GM12878 (cell line): ENCODE measurements around the gene B4GALT5. TPM values are rescaled to one million over a fixed set of nuclear protein-coding genes. Genes with fewer than 3 reads are reported as not detected.
A peak's percentile ranks its signal among the peaks of the same experiment; 100 is the strongest.

ENCODE experiments used
- ATAC-seq: fragments of 200-7000 bp; cut with Tn5 transposase; 3 replicates; pipeline ENCODE4 v1.9.1; 2020; ENCODE audit warnings: mild to moderate bottlenecking, moderate library complexity
- BruUV-seq: library from RNA; stranded (reverse); fragments of 400-500 nt; replicated peaks from 2 replicates; lab custom pipeline; 2021; lab: Mats Ljungman, UMichigan
- CTCF ChIA-PET: fragments of 300-600 bp; sonication (Branson Sonifier 250); formaldehyde crosslinking; extraction: SDS; loops from one replicate; lab custom pipeline; 2021; ENCODE audit warnings: inconsistent platforms; lab: Yijun Ruan, JAX
- POLR2A ChIA-PET: fragments of 350-600 bp; formaldehyde crosslinking; extraction: SDS; loops from one replicate; lab custom pipeline; 2021; ENCODE audit warnings: inconsistent platforms; lab: Charles Lee
- RAD21 ChIA-PET: fragments of 300-600 bp; sonication (Branson Sonifier 250); formaldehyde crosslinking; loops from one replicate; lab custom pipeline; 2023; ENCODE audit warnings: antibody characterized with exemption; ENCODE audit not compliant: unreplicated experiment; lab: Charles Lee
- SMC1A ChIA-PET: fragments of 300-600 bp; sonication (Branson Sonifier 250); formaldehyde crosslinking; loops from one replicate; lab custom pipeline; 2023; ENCODE audit not compliant: unreplicated experiment, uncharacterized antibody; lab: Charles Lee
- DNase-seq: peaks from one replicate; pipeline ENCODE4 v3.0.0-alpha.2; 2011; ENCODE audit warnings: low read depth, low spot score
- FAIRE-seq: peaks from 3 replicates; lab custom pipeline; 2011; peaks lifted over from hg19 to GRCh38; lab: Jason Lieb, UNC
- H2AFZ ChIP-seq: 2 replicates; pipeline ENCODE4 v1.6.0; 2011; ENCODE audit warnings: low read depth, low read length, control low read depth; ENCODE audit not compliant: control insufficient read depth
- H3K27ac ChIP-seq: 2 replicates; pipeline ENCODE4 v1.5.1; 2011; ENCODE audit warnings: control low read depth; ENCODE audit not compliant: control insufficient read depth, insufficient read depth
- H3K27me3 ChIP-seq, 2 experiments: replicated peaks in 1 of 2; 2 replicates each; pipeline versions ENCODE4 v1.6.0 to v1.6.1; 2011; ENCODE audit warnings: low read length in 1 of 2; ENCODE audit not compliant: control insufficient read depth in 2 of 2, insufficient read depth in 2 of 2
- H3K36me3 ChIP-seq, 2 experiments: 2 replicates each; pipeline ENCODE4 v1.5.1; 2011; ENCODE audit warnings: low read length in 1 of 2; ENCODE audit not compliant: control insufficient read depth in 2 of 2, insufficient read depth in 2 of 2
- H3K4me1 ChIP-seq: 2 replicates; pipeline ENCODE4 v1.6.1; 2011; ENCODE audit warnings: mild to moderate bottlenecking, low read length, moderate library complexity, mixed read lengths; ENCODE audit not compliant: control insufficient read depth, insufficient read depth
- H3K4me2 ChIP-seq: 2 replicates; pipeline ENCODE4 v1.6.0; 2011; ENCODE audit warnings: control low read depth; ENCODE audit not compliant: control insufficient read depth, insufficient read depth
- H3K4me3 ChIP-seq: fragments of 200-600 bp; sonication (generic); 2 replicates; pipeline ENCODE4 v1.5.1; 2016
- H3K79me2 ChIP-seq: 2 replicates; pipeline ENCODE4 v1.6.0; 2011; ENCODE audit warnings: low read length; ENCODE audit not compliant: control insufficient read depth, insufficient read depth
- H3K9ac ChIP-seq: 2 replicates; pipeline ENCODE4 v1.8.0; 2011; ENCODE audit warnings: low read length, control low read depth, mixed read lengths; ENCODE audit not compliant: control insufficient read depth, insufficient read depth
- H3K9me3 ChIP-seq: replicated peaks from 3 replicates; pipeline ENCODE4 v1.5.1; 2011; ENCODE audit warnings: mild to moderate bottlenecking, low read length; ENCODE audit not compliant: control insufficient read depth, insufficient read depth
- H4K20me1 ChIP-seq: 2 replicates; pipeline ENCODE4 v1.6.0; 2011; ENCODE audit not compliant: control insufficient read depth, insufficient read depth
- HCFC1 ChIP-seq: fragments of 150-350 bp; IDR thresholded peaks from 2 replicates; pipeline ENCODE4 v1.6.1; 2014; ENCODE audit warnings: low read length
- NRF1 ChIP-seq: conservative IDR thresholded peaks from 2 replicates; pipeline ENCODE4 v1.6.1; 2011; ENCODE audit warnings: mild to moderate bottlenecking, low read depth, low read length, improper control_type of control experiment
- POLR2A ChIP-seq: IDR thresholded peaks from 2 replicates; pipeline ENCODE4 v1.6.1; 2011; ENCODE audit warnings: low read depth, mild to moderate bottlenecking, low read length
- POLR2AphosphoS2 ChIP-seq: IDR thresholded peaks from 2 replicates; pipeline ENCODE4 v1.6.1; 2011; ENCODE audit warnings: low read depth, mild to moderate bottlenecking, low read length, improper control_type of control experiment, moderate library complexity
- YBX1 ChIP-seq: fragments of 450-650 bp; IDR thresholded peaks from 2 replicates; pipeline ENCODE4 v1.6.1; 2016; ENCODE audit warnings: antibody characterized with exemption
- WGBS: methylation state at CpG from one replicate; pipeline ENCODE4 v1.1.6; 2016; ENCODE audit warnings: low lambda C conversion rate; ENCODE audit not compliant: insufficient replicate concordance, insufficient coverage; ENCODE audit errors: missing lambda C conversion rate; 5-methylcytosine and 5-hydroxymethylcytosine counted together
- in situ Hi-C: fragments of 300-500 bp; cut with MboI; formaldehyde crosslinking; loops from 9 replicates; pipeline ENCODE4 v1.14.3; 2018; ENCODE audit warnings: mixed read lengths
- intact Hi-C: fragments of 100-400 bp; cut with micrococcal nuclease; formaldehyde crosslinking; loops from one replicate; pipeline ENCODE4 v1.14.2; 2022; ENCODE audit not compliant: unreplicated experiment
- polyA plus RNA-seq, 11 experiments: library from polyadenylated mRNA; depleted of rRNA in 4 of 11; unstranded in 6 of 11; stranded (reverse) in 5 of 11; fragments of >200 nt; fragmentation: Nextera tagmentation in 4 of 11; fragmentation: Illumina TruSeq in 1 of 11; extraction: Ambion mirVana in 4 of 11; extraction: Trizol in 1 of 11; gene quantifications; 1 replicate in 1 of 11; 2 replicates in 10 of 11; pipeline versions ENCODE4 v1.2.1 to v1.2.3, GENCODE V29; 2011 to 2016; ENCODE audit warnings: inconsistent platforms in 2 of 11, missing spikeins in 2 of 11, low read depth in 1 of 11
- total RNA-seq, 4 experiments: library from RNA; depleted of rRNA in 3 of 4; stranded (reverse); fragments of >200 nt in 3 of 4; fragmentation: Illumina TruSeq in 1 of 4; extraction: Trizol in 1 of 4; gene quantifications; 2 replicates each; pipeline versions ENCODE4 v1.2.1 to v1.2.3, GENCODE V29; 2013 to 2021

B4GALT5 gene
- total and polyA plus RNA-seq, 10 of the 15 experiments (the other 5 are each of a cell fraction or from before 2014, with no cell fraction given) = 2.0 to 55.5 (median 20.2) TPM

DNA sequence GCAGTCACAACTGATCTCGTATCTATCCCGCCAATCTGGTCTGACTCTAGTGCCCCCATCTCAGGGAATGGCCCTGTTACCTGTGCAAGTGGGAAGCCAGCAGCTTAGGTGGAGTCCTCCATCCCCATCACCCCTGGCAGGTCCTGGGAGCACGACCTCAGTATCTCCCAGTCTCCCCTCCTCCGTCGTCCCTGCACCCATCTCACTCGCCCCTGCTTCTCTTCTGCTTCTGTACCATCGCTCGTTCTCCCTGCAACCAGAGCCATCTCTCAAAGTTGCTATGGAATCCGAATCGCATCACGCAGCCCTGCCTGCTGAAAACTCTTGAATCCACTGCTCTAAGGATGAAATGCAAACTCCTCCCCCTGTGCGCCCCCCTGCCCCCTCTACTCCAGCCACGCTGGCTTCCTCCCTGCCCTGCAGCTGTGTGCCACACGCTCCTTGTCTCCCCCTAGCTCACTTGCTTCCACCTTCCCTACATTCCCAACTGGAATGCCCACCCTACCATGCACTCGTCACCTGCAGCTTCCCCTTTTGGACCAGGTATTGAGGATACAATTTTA lies 81.7 kb downstream of the B4GALT5 start:
- no peak overlapping the region for H3K4me3 ChIP-seq
- H2AFZ ChIP-seq = no peak overlapping the region
- peaks cover 9 to 14% of the 10 kb centered on the region in 2 experiments for H3K36me3 ChIP-seq
- CTCF ChIA-PET = interaction anchor here (0.9 to 3.6 kb wide), 4 partner anchors 17 to 214 kb away, joined by 3 to 16 read pairs (median 4); no protein-coding TSS in a partner anchor
- in situ Hi-C loops (no loop called here), intact Hi-C loops (loop anchor here (5.0 kb wide), 1 partner anchor 75 kb away; no protein-coding TSS in a partner anchor)
- no peak for DNase-seq
- no peak for ATAC-seq
- no peak for FAIRE-seq
- SMC1A ChIA-PET = interaction anchor here (0.6 to 11.1 kb wide), 9 partner anchors 10 to 173 kb away, joined by 3 to 110 read pairs (median 5); no protein-coding TSS in a partner anchor
- POLR2A ChIA-PET = interaction anchor here (0.6 to 2.0 kb wide), 3 partner anchors 11 to 53 kb away, joined by 4 to 12 read pairs (median 5); no protein-coding TSS in a partner anchor
- WGBS = 91% methylated on average over 15 of the region's 15 CpGs
- no TSS peak for BruUV-seq
- H3K4me1 ChIP-seq = peaks cover 47% of the 10 kb centered on the region
- no peak overlapping the region for H3K9ac ChIP-seq
- RAD21 ChIA-PET = interaction anchor here (1.5 to 2.0 kb wide), 2 partner anchors 33 to 37 kb away, joined by 5 to 8 read pairs; no protein-coding TSS in a partner anchor
- TF ChIP-seq POLR2A (peak; percentile 43; the same call in 1 of the 2 replicates), POLR2AphosphoS2 (peak; percentile 70; the same call in 1 of the 2 replicates), HCFC1 (no peak), YBX1 (no peak), NRF1 (no peak)
- H3K27ac ChIP-seq = peak overlapping the region; percentile 77; the same call in 1 of the 2 replicates
- peaks cover 3% of the 10 kb centered on the region; the same call in 2 of the 3 replicates for H3K9me3 ChIP-seq
- H3K27me3 ChIP-seq = no peaks in the 10 kb centered on the region
- H3K4me2 ChIP-seq = peak overlapping the region; percentile 49; the same call in 1 of the 2 replicates
- H4K20me1 ChIP-seq = no peaks in the 10 kb centered on the region
- H3K79me2 ChIP-seq = no peaks in the 10 kb centered on the region
